RWPE2 (cell line): Measurements from ENCODE around the gene KCNT2.

Experiments used
- ATAC-seq: fragments of 200-7000 bp; cut with Tn5 transposase; 3 replicates; pipeline ENCODE4 v1.9.1; 2021; ENCODE audit warnings: low read depth
- DNase-seq: peaks from one replicate; pipeline ENCODE4 v3.0.0-alpha.2; 2020; ENCODE audit warnings: low spot score
- H3K27ac ChIP-seq: fragments of 450-650 bp; 2 replicates; pipeline ENCODE4 v1.5.1; 2017; ENCODE audit warnings: mild to moderate bottlenecking; ENCODE audit not compliant: poor library complexity, severe bottlenecking
- H3K27me3 ChIP-seq: fragments of 250-450 bp; sonication (Bioruptor Pico); 2 replicates; pipeline ENCODE4 v1.5.1; 2021; ENCODE audit warnings: mild to moderate bottlenecking, moderate library complexity; ENCODE audit not compliant: insufficient read depth, poor library complexity, severe bottlenecking
- H3K36me3 ChIP-seq: fragments of 250-450 bp; sonication (Bioruptor Pico); 2 replicates; pipeline ENCODE4 v1.5.1; 2020; ENCODE audit warnings: low read depth, mild to moderate bottlenecking, moderate library complexity
- H3K4me1 ChIP-seq: fragments of 250-450 bp; sonication (Bioruptor Pico); 2 replicates; pipeline ENCODE4 v1.5.1; 2021; ENCODE audit warnings: mild to moderate bottlenecking, moderate library complexity; ENCODE audit not compliant: insufficient read depth, poor library complexity, severe bottlenecking
- H3K4me3 ChIP-seq: fragments of 250-450 bp; sonication (Bioruptor Pico); 2 replicates; pipeline ENCODE4 v1.5.1; 2021; ENCODE audit warnings: mild to moderate bottlenecking, moderate library complexity; ENCODE audit not compliant: severe bottlenecking
- H3K9me3 ChIP-seq: fragments of 250-450 bp; sonication (Bioruptor Pico); 2 replicates; pipeline ENCODE4 v1.5.1; 2021; ENCODE audit warnings: mild to moderate bottlenecking, moderate library complexity; ENCODE audit not compliant: severe bottlenecking
- TF ChIP-seq, protein P1 (sequence below): fragments of 450-650 bp; IDR thresholded peaks from one replicate; pipeline ENCODE4 v1.5.1; 2017; ENCODE audit warnings: mild to moderate bottlenecking, moderate library complexity; ENCODE audit not compliant: poor library complexity, severe bottlenecking

The KCNT2 gene

DNA sequence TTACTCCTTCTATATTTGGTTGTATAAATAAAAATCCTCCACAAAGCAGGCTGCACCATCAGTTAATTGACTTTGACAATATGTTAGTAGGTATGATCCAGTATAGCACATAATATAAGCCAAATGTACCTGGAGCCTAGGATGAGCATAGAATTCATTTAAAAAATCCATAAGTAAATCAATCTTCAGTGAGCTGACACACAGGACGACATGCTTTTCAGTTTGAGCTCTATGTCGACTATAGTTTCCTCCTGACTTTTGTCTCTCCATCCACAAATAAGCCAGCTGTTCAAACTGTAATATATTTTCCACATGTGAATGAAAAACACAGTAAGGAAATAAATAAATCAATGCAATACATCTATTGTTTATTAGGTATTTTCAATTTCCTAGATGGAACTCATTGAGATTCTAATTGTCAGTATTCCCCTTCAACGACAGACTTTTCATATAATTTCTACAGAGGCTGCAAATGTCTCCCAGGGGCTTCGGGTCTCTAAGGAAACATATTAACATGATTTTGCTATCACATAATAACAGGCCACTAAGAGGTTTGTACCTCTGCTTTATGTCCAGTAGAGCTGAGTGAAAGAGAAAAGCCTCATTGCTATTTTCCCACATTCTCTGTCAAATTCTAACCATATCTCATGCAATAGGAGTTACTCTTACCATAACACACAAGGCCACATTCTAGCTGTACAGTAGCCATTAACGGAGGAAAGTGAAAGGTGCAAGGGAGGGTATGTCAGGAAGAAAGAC is 180.1 kb downstream of the KCNT2 start:
- Histone ChIP-seq H3K27me3 (no peaks in the 10 kb centered on the region), H3K4me1 (no peaks in the 10 kb centered on the region), H3K4me3 (no peak overlapping the region), H3K36me3 (no peaks in the 10 kb centered on the region), H3K27ac (no peak overlapping the region), H3K9me3 (no peaks in the 10 kb centered on the region)
- DNase-seq (no peak), ATAC-seq (no peak)
- TF ChIP-seq, protein P1, sequence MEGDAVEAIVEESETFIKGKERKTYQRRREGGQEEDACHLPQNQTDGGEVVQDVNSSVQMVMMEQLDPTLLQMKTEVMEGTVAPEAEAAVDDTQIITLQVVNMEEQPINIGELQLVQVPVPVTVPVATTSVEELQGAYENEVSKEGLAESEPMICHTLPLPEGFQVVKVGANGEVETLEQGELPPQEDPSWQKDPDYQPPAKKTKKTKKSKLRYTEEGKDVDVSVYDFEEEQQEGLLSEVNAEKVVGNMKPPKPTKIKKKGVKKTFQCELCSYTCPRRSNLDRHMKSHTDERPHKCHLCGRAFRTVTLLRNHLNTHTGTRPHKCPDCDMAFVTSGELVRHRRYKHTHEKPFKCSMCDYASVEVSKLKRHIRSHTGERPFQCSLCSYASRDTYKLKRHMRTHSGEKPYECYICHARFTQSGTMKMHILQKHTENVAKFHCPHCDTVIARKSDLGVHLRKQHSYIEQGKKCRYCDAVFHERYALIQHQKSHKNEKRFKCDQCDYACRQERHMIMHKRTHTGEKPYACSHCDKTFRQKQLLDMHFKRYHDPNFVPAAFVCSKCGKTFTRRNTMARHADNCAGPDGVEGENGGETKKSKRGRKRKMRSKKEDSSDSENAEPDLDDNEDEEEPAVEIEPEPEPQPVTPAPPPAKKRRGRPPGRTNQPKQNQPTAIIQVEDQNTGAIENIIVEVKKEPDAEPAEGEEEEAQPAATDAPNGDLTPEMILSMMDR = no peak

DNA sequence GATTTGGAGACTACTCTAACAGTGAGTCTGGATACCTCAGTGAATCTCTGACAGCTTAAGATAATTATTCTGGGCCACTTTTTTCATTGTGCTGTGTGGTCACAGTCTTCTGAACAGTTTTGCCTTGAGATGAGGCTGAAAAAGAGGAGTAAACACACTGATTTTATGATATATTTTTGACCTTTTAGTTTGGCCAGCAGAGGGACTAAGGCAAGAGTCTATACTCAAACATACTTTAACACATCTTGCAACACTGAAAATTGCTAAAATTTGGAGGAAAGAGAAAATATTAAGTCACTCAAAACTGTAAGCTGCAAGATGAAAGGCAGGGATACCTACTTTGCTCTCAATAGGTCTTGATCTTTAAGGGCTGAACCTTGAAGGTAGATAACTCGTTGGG is 182.7 kb downstream of the KCNT2 start:
- Histone ChIP-seq H3K27ac (no peak overlapping the region), H3K4me1 (no peaks in the 10 kb centered on the region), H3K27me3 (no peaks in the 10 kb centered on the region), H3K4me3 (no peak overlapping the region), H3K9me3 (no peaks in the 10 kb centered on the region), H3K36me3 (no peaks in the 10 kb centered on the region)
- DNase-seq (no peak), ATAC-seq (no peak)
- TF ChIP-seq, protein P1 = no peak

DNA sequence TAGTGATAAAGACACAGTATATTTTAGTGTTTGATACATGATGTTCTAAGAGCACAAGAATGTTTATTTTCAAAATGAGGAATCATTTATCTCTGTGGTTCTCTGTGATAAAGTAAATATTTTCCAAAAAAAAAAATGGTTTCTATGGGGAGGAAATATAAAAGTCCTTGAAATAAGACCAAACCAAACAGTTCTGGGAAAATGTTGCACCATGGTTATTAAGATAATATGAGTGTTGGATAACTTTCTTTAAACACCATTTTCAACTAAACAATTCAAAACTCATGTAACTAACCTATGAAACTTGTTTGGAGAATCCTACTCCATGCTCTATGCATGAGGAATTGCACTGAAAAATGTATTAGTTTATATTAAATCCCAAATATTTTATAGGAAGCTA is 184.6 kb downstream of the KCNT2 start:
- TF ChIP-seq, protein P1 = no peak
- no peak for DNase-seq
- no peak for ATAC-seq
- Histone ChIP-seq H3K9me3 (no peaks in the 10 kb centered on the region), H3K27ac (no peak overlapping the region), H3K27me3 (no peaks in the 10 kb centered on the region), H3K4me3 (no peak overlapping the region), H3K4me1 (no peaks in the 10 kb centered on the region), H3K36me3 (no peaks in the 10 kb centered on the region)

DNA sequence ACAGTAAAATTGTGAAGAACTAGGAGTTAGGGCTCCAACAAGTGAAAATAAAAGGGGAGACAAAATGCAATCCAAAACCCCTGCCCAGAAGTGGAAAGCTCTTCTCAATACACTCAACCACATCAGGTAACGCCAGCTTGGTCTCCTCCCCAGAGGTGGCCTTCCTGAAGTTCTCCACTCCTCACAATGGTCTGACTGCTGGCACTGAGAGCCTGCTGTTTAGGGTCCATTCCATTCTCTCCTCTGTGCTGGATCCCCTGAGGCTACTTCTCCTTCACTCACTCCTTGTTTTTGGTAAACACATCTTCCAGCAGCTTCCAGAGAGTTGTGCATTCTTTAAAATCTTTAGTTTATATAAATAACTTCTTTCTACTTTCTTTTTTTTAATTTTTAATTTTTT is 189.5 kb downstream of the KCNT2 start:
- ATAC-seq (no peak), DNase-seq (no peak)
- Histone ChIP-seq H3K4me1 (no peaks in the 10 kb centered on the region), H3K36me3 (no peaks in the 10 kb centered on the region), H3K9me3 (no peaks in the 10 kb centered on the region), H3K27me3 (no peaks in the 10 kb centered on the region), H3K27ac (no peak overlapping the region), H3K4me3 (no peak overlapping the region)
- TF ChIP-seq, protein P1 = no peak

DNA sequence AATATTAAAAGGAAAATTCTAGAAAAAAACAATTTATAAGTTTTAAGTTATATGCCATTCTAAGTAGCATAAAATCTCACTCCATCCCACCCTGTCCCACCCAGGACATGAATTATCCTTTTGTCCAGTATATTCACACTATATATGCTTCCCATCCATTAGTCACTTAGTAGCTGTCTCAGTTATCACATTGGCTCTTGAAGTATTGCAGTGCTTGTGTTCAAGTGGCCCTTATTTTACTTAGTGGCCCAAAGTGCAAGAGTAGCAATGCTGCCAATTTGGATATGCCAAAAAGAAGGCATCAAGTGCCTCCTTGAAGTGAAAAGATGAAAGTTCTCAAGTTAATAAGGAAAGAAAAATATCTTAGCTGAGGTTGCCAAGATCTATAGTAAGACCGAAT is 192.3 kb downstream of the KCNT2 start:
- H3K36me3 ChIP-seq = no peaks in the 10 kb centered on the region
- H3K27ac ChIP-seq = no peak overlapping the region
- TF ChIP-seq, protein P1 = no peak
- H3K4me1 ChIP-seq = no peaks in the 10 kb centered on the region
- H3K27me3 ChIP-seq = no peaks in the 10 kb centered on the region
- DNase-seq = no peak
- no peaks in the 10 kb centered on the region for H3K9me3 ChIP-seq
- no peak overlapping the region for H3K4me3 ChIP-seq
- no peak for ATAC-seq
